Stomach (tissue), 4 donors: ENCODE results near the gene SACM1L.

Experiments used
- EP300 ChIP-seq: sonication (generic); formaldehyde crosslinking; IDR thresholded peaks from one replicate; pipeline ENCODE4 v1.6.1; 2017; ENCODE audit warnings: antibody characterized with exemption
- POLR2A ChIP-seq, 4 donors: fragments of 450-650 bp; IDR thresholded peaks; one replicate each; pipeline ENCODE4 v1.6.1; 2016; ENCODE audit warnings: antibody characterized with exemption in 4 of 4, control low read depth in 2 of 4, mild to moderate bottlenecking in 1 of 4, moderate library complexity in 1 of 4
- POLR2AphosphoS5 ChIP-seq, 3 donors: sonication (generic); formaldehyde crosslinking; IDR thresholded peaks; one replicate each; pipeline ENCODE4 v1.6.1; 2016; ENCODE audit warnings: antibody characterized with exemption in 3 of 3
- TF ChIP-seq, protein P1 (sequence below), 7 experiments: fragments of 450-650 bp in 4 of 7; fragments of 200-600 bp in 3 of 7; sonication (generic) in 3 of 7; IDR thresholded peaks; one replicate each; pipeline ENCODE4 v1.5.1; 2016 to 2019; ENCODE audit warnings: antibody characterized with exemption in 7 of 7, control low read depth in 2 of 7, mild to moderate bottlenecking in 1 of 7

GRCh38 chr3:45746777-45747622 is 57.8 kb downstream of the SACM1L start:
- TF ChIP-seq, protein P1, sequence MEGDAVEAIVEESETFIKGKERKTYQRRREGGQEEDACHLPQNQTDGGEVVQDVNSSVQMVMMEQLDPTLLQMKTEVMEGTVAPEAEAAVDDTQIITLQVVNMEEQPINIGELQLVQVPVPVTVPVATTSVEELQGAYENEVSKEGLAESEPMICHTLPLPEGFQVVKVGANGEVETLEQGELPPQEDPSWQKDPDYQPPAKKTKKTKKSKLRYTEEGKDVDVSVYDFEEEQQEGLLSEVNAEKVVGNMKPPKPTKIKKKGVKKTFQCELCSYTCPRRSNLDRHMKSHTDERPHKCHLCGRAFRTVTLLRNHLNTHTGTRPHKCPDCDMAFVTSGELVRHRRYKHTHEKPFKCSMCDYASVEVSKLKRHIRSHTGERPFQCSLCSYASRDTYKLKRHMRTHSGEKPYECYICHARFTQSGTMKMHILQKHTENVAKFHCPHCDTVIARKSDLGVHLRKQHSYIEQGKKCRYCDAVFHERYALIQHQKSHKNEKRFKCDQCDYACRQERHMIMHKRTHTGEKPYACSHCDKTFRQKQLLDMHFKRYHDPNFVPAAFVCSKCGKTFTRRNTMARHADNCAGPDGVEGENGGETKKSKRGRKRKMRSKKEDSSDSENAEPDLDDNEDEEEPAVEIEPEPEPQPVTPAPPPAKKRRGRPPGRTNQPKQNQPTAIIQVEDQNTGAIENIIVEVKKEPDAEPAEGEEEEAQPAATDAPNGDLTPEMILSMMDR (IDR thresholded peaks at IDR 0.05) = no peak
- TF ChIP-seq POLR2AphosphoS5 (IDR thresholded peaks at IDR 0.05) (no peak), POLR2A (IDR thresholded peaks at IDR 0.05) (no peak), EP300 (no peak)
